NB4 (cell line): ENCODE results near the gene ANKRD55.
"Not testable (repeated sequence)": the region's sequence is repeated elsewhere in the genome, so short reads cannot be mapped to it uniquely, and the experiment has no call there.

Experiments used
- MAX ChIP-seq: IDR thresholded peaks from 2 replicates; pipeline ENCODE4 v1.6.1; 2011; ENCODE audit warnings: low read depth, low read length
- MYC ChIP-seq: IDR thresholded peaks from 2 replicates; pipeline ENCODE4 v1.6.1; 2011; ENCODE audit warnings: low read depth, low read length
- POLR2A ChIP-seq: IDR thresholded peaks from 2 replicates; pipeline ENCODE4 v1.6.1; 2011; ENCODE audit warnings: mild to moderate bottlenecking; ENCODE audit not compliant: insufficient read length; ENCODE audit errors: extremely low read depth
- TF ChIP-seq, protein P1 (sequence below): IDR thresholded peaks from one replicate; pipeline ENCODE4 v1.5.1; 2012; ENCODE audit warnings: low read depth, low read length

GRCh38 chr5:56156585-56157190, 76.4 kb downstream of the ANKRD55 start:
- TF ChIP-seq, protein P1, sequence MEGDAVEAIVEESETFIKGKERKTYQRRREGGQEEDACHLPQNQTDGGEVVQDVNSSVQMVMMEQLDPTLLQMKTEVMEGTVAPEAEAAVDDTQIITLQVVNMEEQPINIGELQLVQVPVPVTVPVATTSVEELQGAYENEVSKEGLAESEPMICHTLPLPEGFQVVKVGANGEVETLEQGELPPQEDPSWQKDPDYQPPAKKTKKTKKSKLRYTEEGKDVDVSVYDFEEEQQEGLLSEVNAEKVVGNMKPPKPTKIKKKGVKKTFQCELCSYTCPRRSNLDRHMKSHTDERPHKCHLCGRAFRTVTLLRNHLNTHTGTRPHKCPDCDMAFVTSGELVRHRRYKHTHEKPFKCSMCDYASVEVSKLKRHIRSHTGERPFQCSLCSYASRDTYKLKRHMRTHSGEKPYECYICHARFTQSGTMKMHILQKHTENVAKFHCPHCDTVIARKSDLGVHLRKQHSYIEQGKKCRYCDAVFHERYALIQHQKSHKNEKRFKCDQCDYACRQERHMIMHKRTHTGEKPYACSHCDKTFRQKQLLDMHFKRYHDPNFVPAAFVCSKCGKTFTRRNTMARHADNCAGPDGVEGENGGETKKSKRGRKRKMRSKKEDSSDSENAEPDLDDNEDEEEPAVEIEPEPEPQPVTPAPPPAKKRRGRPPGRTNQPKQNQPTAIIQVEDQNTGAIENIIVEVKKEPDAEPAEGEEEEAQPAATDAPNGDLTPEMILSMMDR = not testable (repeated sequence)
- TF ChIP-seq MAX, POLR2A: not testable (repeated sequence)
- 0 out of 2 replicates have a peak, but pooled peaks have one; percentile 6 for TF ChIP-seq MYC
